Measurements from ENCODE around the gene CCDC178. TPM values are rescaled to one million over a fixed set of nuclear protein-coding genes. Genes with fewer than 3 reads are reported as not detected.

The CCDC178 gene
- polyA plus RNA-seq, 2 of the 4 experiments (the other 2 are of a cell fraction): 0.06 TPM; not detected in 1

DNA sequence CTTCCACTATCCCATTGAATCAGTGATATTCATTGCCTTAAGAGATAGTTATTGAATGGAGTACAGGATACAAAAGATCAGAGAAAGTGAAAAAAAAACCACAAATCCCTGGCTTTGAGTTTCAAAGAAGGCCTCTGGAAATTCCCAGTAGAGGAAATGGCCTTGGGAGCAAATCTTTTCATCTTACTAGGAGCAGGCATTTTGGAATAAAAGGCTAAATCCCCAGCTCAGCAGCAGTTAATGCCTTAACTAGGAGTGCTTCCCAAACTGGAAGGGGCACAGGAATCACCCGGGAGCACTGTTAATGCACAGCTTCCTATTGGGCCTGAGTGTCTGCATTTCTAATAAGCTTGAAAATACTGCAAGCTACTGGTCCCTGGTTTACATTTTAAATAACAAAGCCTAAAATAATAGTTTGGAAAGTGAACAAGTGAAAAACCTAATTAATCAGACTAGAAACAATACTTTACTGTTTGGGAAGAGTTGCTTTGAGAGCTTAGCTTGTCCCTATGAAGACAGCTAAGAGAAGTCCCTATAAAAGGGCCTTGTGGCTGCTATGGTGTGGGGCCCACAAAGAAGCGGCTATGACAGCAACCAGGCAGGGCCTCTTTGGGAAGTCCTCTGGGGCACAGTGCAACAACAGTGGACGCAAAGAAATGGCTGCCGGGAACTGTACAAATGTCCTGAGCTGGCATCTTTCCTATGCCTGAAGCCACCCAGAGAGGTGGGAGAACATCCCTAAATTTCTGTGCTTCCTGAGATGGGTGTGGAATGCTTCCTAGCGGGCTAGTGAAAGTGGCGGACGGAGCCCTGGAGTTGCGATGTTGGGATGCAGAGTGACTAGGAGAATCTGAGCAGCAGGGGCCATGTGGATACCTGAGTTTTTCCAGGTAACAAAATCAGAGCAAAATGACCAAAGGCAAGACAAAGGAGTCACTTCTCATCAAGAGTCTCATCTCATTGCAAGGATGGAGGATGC is 550.6 kb downstream of the CCDC178 start:
- Histone ChIP-seq H3K4me3 (no peak overlapping the region), H3K4me2 (no peak overlapping the region), H3K4me1 (no peaks in the 10 kb centered on the region), H3K27ac (no peak overlapping the region), H3K9me3 (no peaks in the 10 kb centered on the region)
- TF ChIP-seq HOXB13 (CRISPR knock-in tag; IDR thresholded peaks at IDR 0.05; ENCODE audit: low read depth) (no peak), FOSB (CRISPR knock-in tag; IDR thresholded peaks at IDR 0.05) (no peak), ZSCAN20 (CRISPR knock-in tag; IDR thresholded peaks at IDR 0.05) (no peak), BHLHE40 (IDR thresholded peaks at IDR 0.05; ENCODE audit: low read depth, low read length) (no peak), ZC3H11A (IDR thresholded peaks at IDR 0.05) (no peak), NFE2L2 (conservative IDR thresholded peaks at IDR 0.05; ENCODE audit: low read length) (no peak), HEYL (CRISPR knock-in tag; IDR thresholded peaks at IDR 0.05) (no peak), HOXA7 (CRISPR knock-in tag; IDR thresholded peaks at IDR 0.05) (no peak), CHD4 (IDR thresholded peaks at IDR 0.05; ENCODE audit: borderline replicate concordance) (no peak), CBX8 (IDR thresholded peaks at IDR 0.05) (no peak), KDM1A (IDR thresholded peaks at IDR 0.05; ENCODE audit: low read depth) (no peak), SMC3 (IDR thresholded peaks at IDR 0.05) (no peak), ZNF302 (CRISPR knock-in tag; IDR thresholded peaks at IDR 0.05) (no peak), MAZ (IDR thresholded peaks at IDR 0.05; ENCODE audit: borderline replicate concordance, low read depth, low read length) (no peak)
- TF ChIP-seq, protein P1, sequence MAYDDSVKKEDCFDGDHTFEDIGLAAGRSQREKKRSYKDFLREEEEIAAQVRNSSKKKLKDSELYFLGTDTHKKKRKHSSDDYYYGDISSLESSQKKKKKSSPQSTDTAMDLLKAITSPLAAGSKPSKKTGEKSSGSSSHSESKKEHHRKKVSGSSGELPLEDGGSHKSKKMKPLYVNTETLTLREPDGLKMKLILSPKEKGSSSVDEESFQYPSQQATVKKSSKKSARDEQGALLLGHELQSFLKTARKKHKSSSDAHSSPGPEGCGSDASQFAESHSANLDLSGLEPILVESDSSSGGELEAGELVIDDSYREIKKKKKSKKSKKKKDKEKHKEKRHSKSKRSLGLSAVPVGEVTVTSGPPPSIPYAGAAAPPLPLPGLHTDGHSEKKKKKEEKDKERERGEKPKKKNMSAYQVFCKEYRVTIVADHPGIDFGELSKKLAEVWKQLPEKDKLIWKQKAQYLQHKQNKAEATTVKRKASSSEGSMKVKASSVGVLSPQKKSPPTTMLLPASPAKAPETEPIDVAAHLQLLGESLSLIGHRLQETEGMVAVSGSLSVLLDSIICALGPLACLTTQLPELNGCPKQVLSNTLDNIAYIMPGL (CRISPR knock-in tag; IDR thresholded peaks at IDR 0.05; ENCODE audit: borderline replicate concordance): no peak
- TF ChIP-seq, protein P2, sequence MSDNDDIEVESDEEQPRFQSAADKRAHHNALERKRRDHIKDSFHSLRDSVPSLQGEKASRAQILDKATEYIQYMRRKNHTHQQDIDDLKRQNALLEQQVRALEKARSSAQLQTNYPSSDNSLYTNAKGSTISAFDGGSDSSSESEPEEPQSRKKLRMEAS (IDR thresholded peaks at IDR 0.05): no peak
- TF ChIP-seq, protein P3, sequence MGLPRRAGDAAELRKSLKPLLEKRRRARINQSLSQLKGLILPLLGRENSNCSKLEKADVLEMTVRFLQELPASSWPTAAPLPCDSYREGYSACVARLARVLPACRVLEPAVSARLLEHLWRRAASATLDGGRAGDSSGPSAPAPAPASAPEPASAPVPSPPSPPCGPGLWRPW (IDR thresholded peaks at IDR 0.05): no peak
- DNase-seq (ENCODE audit: low read depth in 1 of 2, low spot score in 1 of 2) (no peak), ATAC-seq (no peak), FAIRE-seq (no peak)
- CTCF ChIA-PET: no interaction called here
- WGBS (ENCODE audit: missing lambda C conversion rate): 77% methylated on average over 8 of the region's 8 CpGs
- POLR2A ChIA-PET: no interaction called here

DNA sequence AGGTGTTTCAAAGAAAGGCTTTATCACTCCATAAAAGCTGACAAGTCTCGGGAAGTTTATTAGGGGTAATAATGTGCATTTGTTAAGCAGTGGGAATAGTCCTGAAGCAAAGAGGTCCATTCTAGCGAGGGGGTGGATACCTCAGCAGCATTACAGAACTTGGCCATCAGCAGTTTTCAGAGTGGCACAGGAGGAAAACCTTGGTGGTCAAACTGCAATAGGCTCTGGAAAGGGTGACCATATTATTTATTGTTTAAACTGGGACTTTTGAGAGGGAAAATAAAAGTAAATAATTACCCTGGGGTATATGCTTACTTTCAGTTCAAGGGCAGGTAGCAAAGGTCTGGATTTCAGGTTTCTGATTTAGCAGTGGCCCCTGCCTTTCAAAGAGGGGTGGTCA is 552.2 kb downstream of the CCDC178 start:
- ChIA-PET POLR2A (no interaction called here), CTCF (no interaction called here)
- H3K4me1 ChIP-seq: no peaks in the 10 kb centered on the region
- no peak for FAIRE-seq
- H3K4me2 ChIP-seq: no peak overlapping the region
- 19% methylated on average over 2 of the region's 2 CpGs for WGBS (ENCODE audit: missing lambda C conversion rate)
- DNase-seq (ENCODE audit: low read depth in 1 of 2, low spot score in 1 of 2): no peak
- no peak overlapping the region for H3K27ac ChIP-seq
- TF ChIP-seq KDM5A (IDR thresholded peaks at IDR 0.05): no peak
- no peak for ATAC-seq
- H3K9me3 ChIP-seq: no peaks in the 10 kb centered on the region
- no peak overlapping the region for H3K4me3 ChIP-seq

Other genes with a start within 250 kb of the CCDC178 start
- gene ASXL3, start 137.5 kb upstream of the CCDC178 start, polyA plus RNA-seq (2011; rRNA removed): not detected in 2 replicates
- not detected in 3 replicates for gene ASXL3, start 137.5 kb upstream of the CCDC178 start, polyA plus RNA-seq (2017; fragmentation: RNase III; extraction: RNeasy Plus Mini Kit Qiagen cat#74134 plus additional on column Dnase treatment)